GM23338 (cell line): ENCODE results near the gene TMEM175. TPM values are rescaled to one million over a fixed set of nuclear protein-coding genes. Genes with fewer than 3 reads are reported as not detected.

Experiments
- ATAC-seq: fragments of 200-7000 bp; cut with Tn5 transposase; 3 replicates; pipeline ENCODE4 v1.9.1; 2020
- DNase-seq: peaks from one replicate; pipeline ENCODE4 v3.0.0-alpha.2; 2015; ENCODE audit warnings: low spot score
- H2AFZ ChIP-seq: fragments of 200-600 bp; sonication (generic); 2 replicates; pipeline ENCODE4 v1.8.0; 2016; ENCODE audit warnings: antibody characterized with exemption, mild to moderate bottlenecking, moderate library complexity
- H3F3A ChIP-seq: fragments of 200-600 bp; sonication (generic); replicated peaks from 2 replicates; pipeline ENCODE4 v1.8.0; 2017; ENCODE audit warnings: antibody characterized with exemption, mixed run types, low read depth
- H3K27ac ChIP-seq: fragments of 200-600 bp; sonication (generic); 2 replicates; pipeline ENCODE4 v1.6.1; 2016; ENCODE audit warnings: low read depth
- H3K27me3 ChIP-seq: fragments of 200-600 bp; sonication (generic); 2 replicates; pipeline ENCODE4 v1.8.0; 2016; ENCODE audit warnings: mild to moderate bottlenecking, mixed run types, moderate library complexity; ENCODE audit not compliant: insufficient read depth
- H3K36me3 ChIP-seq: fragments of 200-600 bp; sonication (generic); 2 replicates; pipeline ENCODE4 v1.8.0; 2016; ENCODE audit warnings: mild to moderate bottlenecking; ENCODE audit not compliant: insufficient read depth
- H3K4me1 ChIP-seq: fragments of 200-600 bp; sonication (generic); 2 replicates; pipeline ENCODE4 v1.8.0; 2016; ENCODE audit warnings: mild to moderate bottlenecking, moderate library complexity; ENCODE audit not compliant: insufficient read depth
- H3K4me2 ChIP-seq: fragments of 200-600 bp; sonication (generic); 2 replicates; pipeline ENCODE4 v1.7.1; 2017; ENCODE audit warnings: mixed run types
- H3K4me3 ChIP-seq: fragments of 200-600 bp; sonication (generic); 2 replicates; pipeline ENCODE4 v1.6.1; 2016; ENCODE audit warnings: mixed run types
- H3K79me2 ChIP-seq: fragments of 200-600 bp; sonication (generic); replicated peaks from 2 replicates; pipeline ENCODE4 v1.8.0; 2017; ENCODE audit warnings: mild to moderate bottlenecking; ENCODE audit not compliant: insufficient read depth
- H3K9me2 ChIP-seq: fragments of 200-600 bp; sonication (generic); 2 replicates; pipeline ENCODE4 v1.8.0; 2017; ENCODE audit not compliant: insufficient read depth
- H4K20me1 ChIP-seq: fragments of 200-600 bp; sonication (generic); replicated peaks from 2 replicates; pipeline ENCODE4 v1.8.0; 2017; ENCODE audit warnings: mild to moderate bottlenecking; ENCODE audit not compliant: insufficient read depth
- H3K27ac Mint-ChIP-seq: 2 replicates; pipeline ENCODE4 v1.8.0; 2020; ENCODE audit warnings: inconsistent platforms, mild to moderate bottlenecking, moderate library complexity, mixed read lengths
- H3K27me3 Mint-ChIP-seq: 3 replicates; pipeline ENCODE4 v1.8.0; 2022; ENCODE audit warnings: low read depth, mild to moderate bottlenecking, moderate library complexity, mixed read lengths, inconsistent platforms; ENCODE audit not compliant: insufficient read depth, poor library complexity
- H3K36me3 Mint-ChIP-seq: 3 replicates; pipeline ENCODE4 v1.8.0; 2021; ENCODE audit warnings: low read depth, mild to moderate bottlenecking, inconsistent platforms, moderate library complexity, mixed read lengths
- H3K4me1 Mint-ChIP-seq: 3 replicates; pipeline ENCODE4 v1.8.0; 2020; ENCODE audit warnings: mild to moderate bottlenecking, inconsistent platforms, mixed read lengths
- H3K4me3 Mint-ChIP-seq: 3 replicates; pipeline ENCODE4 v1.8.0; 2021; ENCODE audit warnings: moderate library complexity, mild to moderate bottlenecking, inconsistent platforms, mixed read lengths
- H3K9me3 Mint-ChIP-seq: 3 replicates; pipeline ENCODE4 v1.8.0; 2020; ENCODE audit warnings: moderate library complexity, mild to moderate bottlenecking, inconsistent platforms, mixed read lengths
- ETS1 ChIP-seq: IDR thresholded peaks from 2 replicates; pipeline ENCODE4 v1.6.1; 2016; ENCODE audit warnings: antibody characterized with exemption
- EZH2phosphoT487 ChIP-seq: fragments of 200-600 bp; sonication (generic); IDR thresholded peaks from one replicate; pipeline ENCODE4 v1.8.1; 2018; ENCODE audit warnings: antibody characterized with exemption; ENCODE audit not compliant: unreplicated experiment
- STAT1 ChIP-seq: IDR thresholded peaks from one replicate; pipeline ENCODE4 v1.6.1; 2016; ENCODE audit warnings: antibody characterized with exemption; ENCODE audit not compliant: unreplicated experiment
- ZNF331 ChIP-seq: fragments of 250-450 bp; sonication (Bioruptor Pico); IDR thresholded peaks from 2 replicates; pipeline ENCODE4 v1.5.0; 2020; ENCODE audit warnings: low read depth, mild to moderate bottlenecking, moderate library complexity
- ZNF462 ChIP-seq: fragments of 250-450 bp; sonication (Bioruptor Pico); IDR thresholded peaks from 2 replicates; pipeline ENCODE4 v1.5.0; 2020; ENCODE audit warnings: mild to moderate bottlenecking, moderate library complexity
- polyA plus RNA-seq: library from polyadenylated mRNA; unstranded; fragments of >200 nt; fragmentation: Nextera tagmentation; extraction: Ambion mirVana; gene quantifications from 2 replicates; pipeline ENCODE4 v1.2.1, GENCODE V29; 2016
- total RNA-seq: library from RNA; depleted of rRNA; stranded (reverse); fragments of >200 nt; shearing (Covaris generic); gene quantifications from 2 replicates; pipeline ENCODE4 v1.2.3, GENCODE V29; 2014

TMEM175 gene
- total and polyA plus RNA-seq, 2 experiments from 2014 or later = 8.0 to 11.4 TPM

GRCh38 chr4:988726-989721 lies 56.8 kb downstream of the TMEM175 start (continued):
- TF ChIP-seq ZNF462 (CRISPR knock-in tag) = no peak
- TF ChIP-seq EZH2phosphoT487 = no peak
- no peak for TF ChIP-seq STAT1
- no peak for TF ChIP-seq ETS1

- Mint-ChIP-seq H3K9me3 (no peaks in the 10 kb centered on the region), H3K27me3 (peaks cover 15% of the 10 kb centered on the region), H3K36me3 (no peaks in the 10 kb centered on the region), H3K4me1 (peaks cover 2% of the 10 kb centered on the region; the same call in 1 of the 3 replicates), H3K4me3 (no peak overlapping the region), H3K27ac (no peak overlapping the region)
- no peaks in the 10 kb centered on the region for H3K36me3 ChIP-seq
- no peak for DNase-seq
- peaks cover 12% of the 10 kb centered on the region for H3K4me1 ChIP-seq
- H3K27me3 ChIP-seq = peaks cover 13% of the 10 kb centered on the region
- ATAC-seq = no peak
- H3K4me3 ChIP-seq = no peak overlapping the region
- H3K27ac ChIP-seq = no peak overlapping the region
- H4K20me1 ChIP-seq = no peaks in the 10 kb centered on the region
- H2AFZ ChIP-seq = no peak overlapping the region
- H3K9me2 ChIP-seq = no peaks in the 10 kb centered on the region
- H3F3A ChIP-seq = peaks cover 6% of the 10 kb centered on the region; the same call in 1 of the 2 replicates
- no peak overlapping the region for H3K4me2 ChIP-seq
- no peaks in the 10 kb centered on the region for H3K79me2 ChIP-seq
- no peak for TF ChIP-seq ZNF331 (CRISPR knock-in tag)
- TF ChIP-seq ZNF462 (CRISPR knock-in tag) = no peak
These were observed 57.6 kb downstream of the TMEM175 start for GRCh38 chr4:989722-990471.
